ENCODE results near the gene PHYKPL. TPM values are rescaled to one million over a fixed set of nuclear protein-coding genes. Genes with fewer than 3 reads are reported as not detected.

PHYKPL gene
- total RNA-seq, 2 donors from 2014 or later: 78.3 to 94.8 TPM

GRCh38 chr5:178252258-178252657 is 19.7 kb upstream of the PHYKPL start:
- no peak overlapping the region for H3K27ac ChIP-seq
- ATAC-seq (ENCODE audit: insufficient number of reproducible peaks, low FRiP score, low read depth) (no peak), DNase-seq (ENCODE audit: low spot score) (no peak)
- no peaks in the 10 kb centered on the region for H3K9me3 ChIP-seq
- TF ChIP-seq CTCF (IDR thresholded peaks at IDR 0.05): no peak
- no peaks in the 10 kb centered on the region for H3K27me3 ChIP-seq (replicated peaks; ENCODE audit: insufficient read depth)
- H3K4me3 ChIP-seq: no peak overlapping the region
- no peaks in the 10 kb centered on the region for H3K36me3 ChIP-seq
- no peaks in the 10 kb centered on the region for H3K4me1 ChIP-seq (ENCODE audit: control insufficient read depth in 1 of 2, low read depth in 2 of 2)

- no peaks in the 10 kb centered on the region for H3K9me3 ChIP-seq
- DNase-seq (ENCODE audit: low spot score) (no peak), ATAC-seq (ENCODE audit: insufficient number of reproducible peaks, low FRiP score, low read depth) (no peak)
- H3K27ac ChIP-seq: no peak overlapping the region
- no peaks in the 10 kb centered on the region for H3K36me3 ChIP-seq
- TF ChIP-seq CTCF (IDR thresholded peaks at IDR 0.05): no peak
- no peaks in the 10 kb centered on the region for H3K27me3 ChIP-seq (replicated peaks; ENCODE audit: insufficient read depth)
- no peak overlapping the region for H3K4me3 ChIP-seq
- H3K4me1 ChIP-seq (ENCODE audit: control insufficient read depth in 1 of 2, low read depth in 2 of 2): no peaks in the 10 kb centered on the region
Observed at GRCh38 chr5:178250263-178250662, 17.7 kb upstream of the PHYKPL start.

GRCh38 chr5:178249191-178249989 is 16.8 kb upstream of the PHYKPL start:
- TF ChIP-seq CTCF (IDR thresholded peaks at IDR 0.05): no peak
- ATAC-seq (ENCODE audit: insufficient number of reproducible peaks, low FRiP score, low read depth) (no peak), DNase-seq (ENCODE audit: low spot score) (no peak)
- Histone ChIP-seq H3K36me3 (no peaks in the 10 kb centered on the region), H3K9me3 (no peaks in the 10 kb centered on the region), H3K4me1 (ENCODE audit: control insufficient read depth in 1 of 2, low read depth in 2 of 2) (no peaks in the 10 kb centered on the region), H3K4me3 (no peak overlapping the region), H3K27ac (no peak overlapping the region), H3K27me3 (replicated peaks; ENCODE audit: insufficient read depth) (no peaks in the 10 kb centered on the region)

GRCh38 chr5:178248750-178249149 is 16.1 kb upstream of the PHYKPL start:
- Histone ChIP-seq H3K36me3 (no peaks in the 10 kb centered on the region), H3K9me3 (no peaks in the 10 kb centered on the region), H3K27ac (no peak overlapping the region), H3K4me3 (no peak overlapping the region), H3K27me3 (replicated peaks; ENCODE audit: insufficient read depth) (no peaks in the 10 kb centered on the region), H3K4me1 (ENCODE audit: control insufficient read depth in 1 of 2, low read depth in 2 of 2) (no peaks in the 10 kb centered on the region)
- ATAC-seq (ENCODE audit: insufficient number of reproducible peaks, low FRiP score, low read depth) (no peak), DNase-seq (ENCODE audit: low spot score) (no peak)
- TF ChIP-seq CTCF (IDR thresholded peaks at IDR 0.05): no peak

- DNase-seq (ENCODE audit: low spot score) (no peak), ATAC-seq (ENCODE audit: insufficient number of reproducible peaks, low FRiP score, low read depth) (no peak)
- Histone ChIP-seq H3K36me3 (no peaks in the 10 kb centered on the region), H3K9me3 (no peaks in the 10 kb centered on the region), H3K4me3 (no peak overlapping the region), H3K27me3 (replicated peaks; ENCODE audit: insufficient read depth) (no peaks in the 10 kb centered on the region), H3K27ac (no peak overlapping the region), H3K4me1 (ENCODE audit: control insufficient read depth in 1 of 2, low read depth in 2 of 2) (no peaks in the 10 kb centered on the region)
- no peak for TF ChIP-seq CTCF (IDR thresholded peaks at IDR 0.05)
Observed at GRCh38 chr5:178247481-178248456, 15.2 kb upstream of the PHYKPL start.

Data from thoracic aorta (tissue), 2 donors.